Measurements from ENCODE around the gene OLR1.

DNA sequence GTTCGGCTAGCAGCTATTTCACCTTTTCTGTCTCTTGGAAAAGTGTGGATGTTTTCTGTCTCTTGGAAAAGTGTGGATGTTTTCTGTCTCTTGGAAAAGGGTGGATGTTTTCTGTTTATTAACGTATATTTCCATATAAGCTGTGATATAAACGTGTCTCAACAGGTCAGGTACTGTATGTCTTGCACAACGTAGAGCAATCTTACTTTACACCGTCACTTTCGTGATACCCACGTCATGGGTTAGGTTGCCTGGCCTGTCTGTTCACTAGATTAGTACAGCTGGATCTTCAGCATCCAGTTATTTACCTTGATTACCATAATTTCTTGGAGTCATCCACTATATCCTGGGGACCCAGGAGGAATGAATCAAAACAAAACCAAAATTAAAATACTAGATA is 56.0 kb downstream of the OLR1 start:
- TF ChIP-seq SIN3A (IDR thresholded peaks at IDR 0.05; ENCODE audit: borderline replicate concordance, insufficient read depth, low read length) = no peak
- TF ChIP-seq TAF1 (IDR thresholded peaks at IDR 0.05; ENCODE audit: borderline replicate concordance, insufficient read depth, low read length) = no peak
- TF ChIP-seq, protein P1, sequence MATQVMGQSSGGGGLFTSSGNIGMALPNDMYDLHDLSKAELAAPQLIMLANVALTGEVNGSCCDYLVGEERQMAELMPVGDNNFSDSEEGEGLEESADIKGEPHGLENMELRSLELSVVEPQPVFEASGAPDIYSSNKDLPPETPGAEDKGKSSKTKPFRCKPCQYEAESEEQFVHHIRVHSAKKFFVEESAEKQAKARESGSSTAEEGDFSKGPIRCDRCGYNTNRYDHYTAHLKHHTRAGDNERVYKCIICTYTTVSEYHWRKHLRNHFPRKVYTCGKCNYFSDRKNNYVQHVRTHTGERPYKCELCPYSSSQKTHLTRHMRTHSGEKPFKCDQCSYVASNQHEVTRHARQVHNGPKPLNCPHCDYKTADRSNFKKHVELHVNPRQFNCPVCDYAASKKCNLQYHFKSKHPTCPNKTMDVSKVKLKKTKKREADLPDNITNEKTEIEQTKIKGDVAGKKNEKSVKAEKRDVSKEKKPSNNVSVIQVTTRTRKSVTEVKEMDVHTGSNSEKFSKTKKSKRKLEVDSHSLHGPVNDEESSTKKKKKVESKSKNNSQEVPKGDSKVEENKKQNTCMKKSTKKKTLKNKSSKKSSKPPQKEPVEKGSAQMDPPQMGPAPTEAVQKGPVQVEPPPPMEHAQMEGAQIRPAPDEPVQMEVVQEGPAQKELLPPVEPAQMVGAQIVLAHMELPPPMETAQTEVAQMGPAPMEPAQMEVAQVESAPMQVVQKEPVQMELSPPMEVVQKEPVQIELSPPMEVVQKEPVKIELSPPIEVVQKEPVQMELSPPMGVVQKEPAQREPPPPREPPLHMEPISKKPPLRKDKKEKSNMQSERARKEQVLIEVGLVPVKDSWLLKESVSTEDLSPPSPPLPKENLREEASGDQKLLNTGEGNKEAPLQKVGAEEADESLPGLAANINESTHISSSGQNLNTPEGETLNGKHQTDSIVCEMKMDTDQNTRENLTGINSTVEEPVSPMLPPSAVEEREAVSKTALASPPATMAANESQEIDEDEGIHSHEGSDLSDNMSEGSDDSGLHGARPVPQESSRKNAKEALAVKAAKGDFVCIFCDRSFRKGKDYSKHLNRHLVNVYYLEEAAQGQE (IDR thresholded peaks at IDR 0.05; ENCODE audit: insufficient read depth in 1 of 2, low read depth in 2 of 2, low read length in 2 of 2) = no peak
- no peak for TF ChIP-seq POLR2AphosphoS5 (IDR thresholded peaks at IDR 0.05; ENCODE audit: low read depth, low read length)

All from PFSK-1 (cell line).